Fibroblast of lung (primary cell): ENCODE results near the gene ELAVL2. TPM values are rescaled to one million over a fixed set of nuclear protein-coding genes. Genes with fewer than 3 reads are reported as not detected.

Source experiments
- DNase-seq, 2 donors: peaks; one replicate each; pipeline versions ENCODE4 v3.0.0 to v3.0.0-alpha.2; 2010; ENCODE audit warnings: low read depth in 2 of 2
- H2AFZ ChIP-seq: 2 replicates; pipeline ENCODE4 v1.5.1; 2012; ENCODE audit warnings: low read length, control low read depth, inconsistent platforms
- H3K27ac ChIP-seq: 2 replicates; pipeline ENCODE4 v1.5.1; 2011; ENCODE audit warnings: low read length, control low read depth; ENCODE audit not compliant: insufficient read depth
- H3K27me3 ChIP-seq: 2 replicates; pipeline ENCODE4 v1.5.1; 2011; ENCODE audit warnings: mild to moderate bottlenecking, low read length; ENCODE audit not compliant: control insufficient read depth, insufficient read depth
- H3K36me3 ChIP-seq: 2 replicates; pipeline ENCODE4 v1.5.1; 2011; ENCODE audit warnings: low read length; ENCODE audit not compliant: control insufficient read depth, insufficient read depth
- H3K4me1 ChIP-seq: 2 replicates; pipeline ENCODE4 v1.5.1; 2011; ENCODE audit warnings: low read length; ENCODE audit not compliant: control insufficient read depth, insufficient read depth; ENCODE audit errors: extremely low read depth
- H3K4me2 ChIP-seq: 2 replicates; pipeline ENCODE4 v1.5.1; 2011; ENCODE audit warnings: low read length, control low read depth; ENCODE audit not compliant: insufficient read depth; ENCODE audit errors: extremely low read depth
- H3K4me3 ChIP-seq, 4 experiments: fragments of 200-600 bp in 1 of 4; sonication (generic) in 1 of 4; replicated peaks in 1 of 4; 2 replicates each; pipeline ENCODE4 v1.5.1; 2011 to 2016; ENCODE audit warnings: low read length in 4 of 4, low read depth in 3 of 4, mild to moderate bottlenecking in 3 of 4, control low read depth in 2 of 4, inconsistent platforms in 1 of 4, mixed read lengths in 1 of 4; ENCODE audit not compliant: insufficient read depth in 1 of 4; ENCODE audit errors: control extremely low read depth in 1 of 4
- H3K79me2 ChIP-seq: 2 replicates; pipeline ENCODE4 v1.5.1; 2012; ENCODE audit warnings: mild to moderate bottlenecking, low read length, inconsistent platforms; ENCODE audit not compliant: control insufficient read depth, insufficient read depth
- H3K9ac ChIP-seq: 2 replicates; pipeline ENCODE4 v1.5.1; 2011; ENCODE audit warnings: mild to moderate bottlenecking, low read length, control low read depth; ENCODE audit not compliant: insufficient read depth
- H3K9me3 ChIP-seq: 2 replicates; pipeline ENCODE4 v1.5.1; 2012; ENCODE audit warnings: low read depth, low read length; ENCODE audit not compliant: control insufficient read depth, insufficient read depth
- H4K20me1 ChIP-seq: 2 replicates; pipeline ENCODE4 v1.5.1; 2011; ENCODE audit warnings: low read length; ENCODE audit not compliant: control insufficient read depth, insufficient read depth; ENCODE audit errors: extremely low read depth
- CTCF ChIP-seq, 2 donors: IDR thresholded peaks in 1 of 2; conservative IDR thresholded peaks in 1 of 2; 1 replicate in 1 of 2; 2 replicates in 1 of 2; pipeline ENCODE4 v1.5.1; 2011 to 2012; ENCODE audit warnings: low read length in 2 of 2, control low read depth in 1 of 2, inconsistent platforms in 1 of 2, low read depth in 1 of 2, mild to moderate bottlenecking in 1 of 2
- EZH2 ChIP-seq: IDR thresholded peaks from 2 replicates; pipeline ENCODE4 v1.5.1; 2012; ENCODE audit warnings: low read length, control low read depth, mild to moderate bottlenecking; ENCODE audit errors: missing control alignments
- polyA plus RNA-seq, 2 donors: library from polyadenylated mRNA; depleted of rRNA in 1 of 2; stranded (reverse) in 1 of 2; unstranded in 1 of 2; fragments of >200 nt; gene quantifications; 2 replicates each; pipeline ENCODE4 v1.2.1, GENCODE V29; 2011 to 2012; ENCODE audit warnings: missing spikeins in 1 of 2
- total RNA-seq: library from RNA; depleted of rRNA; stranded (reverse); fragments of >200 nt; gene quantifications from 2 replicates; pipeline ENCODE4 v1.2.1, GENCODE V29; 2014

The ELAVL2 gene
- total and polyA plus RNA-seq, 2 donors (not counting 1 experiment from before 2014, with no cell fraction given): under 0.01 to 0.03 TPM

GRCh38 chr9:23777328-23777727 is 48.7 kb downstream of the ELAVL2 start:
- no peak overlapping the region for H3K9ac ChIP-seq
- no peak overlapping the region for H3K27ac ChIP-seq
- no peaks in the 10 kb centered on the region for H3K4me1 ChIP-seq
- no peaks in the 10 kb centered on the region for H3K79me2 ChIP-seq
- no peak overlapping the region for H2AFZ ChIP-seq
- H3K36me3 ChIP-seq: no peaks in the 10 kb centered on the region
- H3K27me3 ChIP-seq: no peaks in the 10 kb centered on the region
- no peaks in the 10 kb centered on the region for H4K20me1 ChIP-seq
- no peaks in the 10 kb centered on the region for H3K9me3 ChIP-seq
- H3K4me2 ChIP-seq: no peak overlapping the region
- H3K4me3 ChIP-seq: no peak overlapping the region
- TF ChIP-seq CTCF (conservative IDR thresholded peaks at IDR 0.05 in 1 of 2, IDR thresholded peaks at IDR 0.05 in 1 of 2; ENCODE audit: low read depth in 1 of 2, low read length in 2 of 2): no peak
- no peak for TF ChIP-seq EZH2
- DNase-seq: no peak

GRCh38 chr9:23775549-23775948 is 50.5 kb downstream of the ELAVL2 start:
- H3K9ac ChIP-seq: no peak overlapping the region
- H2AFZ ChIP-seq: no peak overlapping the region
- H3K4me2 ChIP-seq: no peak overlapping the region
- H3K4me1 ChIP-seq: no peaks in the 10 kb centered on the region
- TF ChIP-seq CTCF (conservative IDR thresholded peaks at IDR 0.05 in 1 of 2, IDR thresholded peaks at IDR 0.05 in 1 of 2; ENCODE audit: low read depth in 1 of 2, low read length in 2 of 2): no peak
- no peak for TF ChIP-seq EZH2
- no peaks in the 10 kb centered on the region for H4K20me1 ChIP-seq
- H3K4me3 ChIP-seq: no peak overlapping the region
- no peak overlapping the region for H3K27ac ChIP-seq
- no peaks in the 10 kb centered on the region for H3K9me3 ChIP-seq
- H3K36me3 ChIP-seq: no peaks in the 10 kb centered on the region
- no peaks in the 10 kb centered on the region for H3K79me2 ChIP-seq
- no peak for DNase-seq
- no peaks in the 10 kb centered on the region for H3K27me3 ChIP-seq

- TF ChIP-seq EZH2 (no peak), CTCF (conservative IDR thresholded peaks at IDR 0.05 in 1 of 2, IDR thresholded peaks at IDR 0.05 in 1 of 2; ENCODE audit: low read depth in 1 of 2, low read length in 2 of 2) (no peak)
- Histone ChIP-seq H3K4me2 (no peak overlapping the region), H4K20me1 (no peaks in the 10 kb centered on the region), H3K4me3 (no peak overlapping the region), H2AFZ (no peak overlapping the region), H3K27me3 (no peaks in the 10 kb centered on the region), H3K4me1 (no peaks in the 10 kb centered on the region), H3K9me3 (no peaks in the 10 kb centered on the region), H3K79me2 (no peaks in the 10 kb centered on the region), H3K9ac (no peak overlapping the region), H3K36me3 (no peaks in the 10 kb centered on the region), H3K27ac (no peak overlapping the region)
- DNase-seq: peak in 1 of 2 donors; percentile 45
These were observed 51.8 kb downstream of the ELAVL2 start for GRCh38 chr9:23774266-23774665.
